HG03135 (cell line): ENCODE measurements around the gene PSMA2.

Source experiments
- ATAC-seq: cut with Tn5 transposase; IDR thresholded peaks from one replicate; pipeline ENCODE4 v1.9.1; 2021; ENCODE audit warnings: mild to moderate bottlenecking, moderate library complexity; ENCODE audit not compliant: unreplicated experiment

The PSMA2 gene

DNA sequence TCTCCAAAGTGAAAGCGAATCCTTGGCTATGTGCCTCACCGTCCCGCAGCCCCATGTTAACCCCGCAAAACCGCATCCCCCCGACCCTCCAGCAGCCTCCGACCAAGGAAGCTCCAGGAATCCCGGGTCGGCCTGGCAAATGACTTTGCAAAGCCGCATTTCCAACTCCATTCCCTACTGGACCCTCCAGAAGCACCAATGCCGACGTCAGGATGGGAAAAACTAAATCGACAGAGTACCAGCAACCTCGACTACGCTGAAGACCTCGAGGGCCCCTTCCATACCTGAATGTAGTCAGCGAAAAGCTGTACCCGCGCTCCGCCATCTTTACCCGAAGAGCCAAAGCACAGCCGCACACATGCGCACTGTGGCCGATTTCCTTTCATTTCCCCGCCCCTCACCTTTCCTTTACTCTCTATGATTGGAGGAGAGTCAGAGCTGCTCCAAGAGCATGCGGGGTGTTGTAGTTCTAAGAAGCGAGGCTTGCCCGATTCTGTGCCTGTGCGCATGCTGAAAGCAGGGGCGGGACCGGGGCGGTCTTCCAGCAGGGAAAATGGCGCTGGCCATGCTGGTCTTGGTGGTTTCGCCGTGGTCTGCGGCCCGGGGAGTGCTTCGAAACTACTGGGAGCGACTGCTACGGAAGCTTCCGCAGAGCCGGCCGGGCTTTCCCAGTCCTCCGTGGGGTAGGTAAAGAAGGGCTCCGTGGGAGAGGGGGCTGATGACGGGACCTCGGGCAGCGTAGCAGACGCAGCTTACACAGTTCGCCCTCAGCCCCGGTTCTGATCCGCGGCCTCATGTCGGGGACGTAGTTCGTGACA is at the start of gene PSMA2, which contains the start of gene MRPL32:
Gene PSMA2 (minus strand): TSS at position 341 of the 818 bp plus-strand sequence. CDS start 16 bp downstream, at position 325.
Gene MRPL32 (plus strand): TSS at position 543 of the 818 bp plus-strand sequence. CDS start 11 bp downstream, at position 554.
- peak; percentile 99 for ATAC-seq

- no peak for ATAC-seq
Measured at GRCh38 chr7:42981601-42982000, 49.6 kb upstream of the PSMA2 start.

- no peak for ATAC-seq
Measured at GRCh38 chr7:42980514-42980913, 48.5 kb upstream of the PSMA2 start.

DNA sequence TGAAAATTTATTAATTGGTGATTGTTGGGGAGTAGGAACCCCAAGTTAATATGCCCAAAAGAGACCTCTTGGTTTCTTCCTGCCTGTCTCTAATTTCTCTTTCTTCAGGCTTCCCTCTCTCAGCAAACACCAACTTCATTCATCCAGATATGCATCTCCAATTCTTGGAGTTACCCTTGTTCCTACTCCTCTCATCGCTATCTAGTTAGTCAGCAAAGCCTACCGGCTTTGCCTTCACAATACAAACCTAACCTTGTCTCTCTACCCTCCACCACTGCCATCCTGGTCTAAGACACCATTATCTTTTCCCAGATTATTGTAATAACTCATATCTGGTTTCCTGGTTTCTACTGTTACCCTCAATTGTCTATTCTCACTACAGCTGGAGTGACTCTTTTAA is 48.1 kb upstream of the PSMA2 start:
- ATAC-seq = no peak

DNA sequence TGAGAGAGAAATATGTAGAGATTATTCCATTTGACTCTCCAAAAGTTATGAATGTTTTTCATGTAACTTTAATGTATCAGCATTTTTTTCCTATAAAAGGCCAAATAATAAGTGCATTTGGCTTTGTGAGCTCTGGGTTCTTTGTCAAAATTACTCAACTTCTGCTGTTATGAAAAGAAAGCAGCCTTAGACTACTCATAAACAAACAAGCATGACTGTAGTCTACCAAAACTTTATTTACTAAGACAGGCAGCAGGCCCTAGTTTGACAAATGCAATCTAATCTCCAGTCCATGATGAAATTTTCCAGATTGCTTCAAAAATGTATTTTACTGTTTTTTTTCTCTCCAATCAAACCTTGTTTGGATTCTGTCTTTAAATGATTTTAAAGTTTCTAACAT is 46.5 kb upstream of the PSMA2 start:
- no peak for ATAC-seq

GRCh38 chr7:42976371-42976770 is 44.4 kb upstream of the PSMA2 start:
- no peak for ATAC-seq

- ATAC-seq = no peak
Measured at GRCh38 chr7:42972699-42973500, 40.9 kb upstream of the PSMA2 start.

- no peak for ATAC-seq
Measured at GRCh38 chr7:42967391-42967790, 35.4 kb upstream of the PSMA2 start.

GRCh38 chr7:42964849-42965805 is 33.2 kb upstream of the PSMA2 start:
- no peak for ATAC-seq

GRCh38 chr7:42964293-42964692 is 32.3 kb upstream of the PSMA2 start:
- ATAC-seq = no peak

DNA sequence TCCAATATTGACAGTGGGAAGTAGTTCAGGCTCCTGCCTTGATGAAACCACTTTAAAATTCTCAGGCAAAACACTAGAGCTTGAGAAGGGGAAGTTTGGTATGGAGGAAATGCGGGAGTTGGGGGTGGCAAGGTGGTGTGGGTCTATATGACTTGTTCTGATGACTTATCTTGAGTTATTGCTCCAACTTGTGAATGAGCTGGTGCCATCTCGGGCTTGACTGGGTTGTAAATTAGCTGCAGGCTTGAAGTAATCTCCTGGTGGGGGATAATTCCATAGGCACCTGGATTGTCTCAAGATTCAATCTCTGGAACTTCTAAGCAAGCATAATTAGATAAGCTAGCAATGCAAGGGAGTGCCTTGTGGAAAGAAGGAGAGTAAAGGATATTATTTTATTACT is 29.2 kb upstream of the PSMA2 start:
- no peak for ATAC-seq

GRCh38 chr7:42960762-42961161 is 28.8 kb upstream of the PSMA2 start:
- no peak for ATAC-seq

- no peak for ATAC-seq
Measured at GRCh38 chr7:42959549-42959948, 27.6 kb upstream of the PSMA2 start.

- no peak for ATAC-seq
Measured at GRCh38 chr7:42956062-42956461, 24.1 kb upstream of the PSMA2 start.

DNA sequence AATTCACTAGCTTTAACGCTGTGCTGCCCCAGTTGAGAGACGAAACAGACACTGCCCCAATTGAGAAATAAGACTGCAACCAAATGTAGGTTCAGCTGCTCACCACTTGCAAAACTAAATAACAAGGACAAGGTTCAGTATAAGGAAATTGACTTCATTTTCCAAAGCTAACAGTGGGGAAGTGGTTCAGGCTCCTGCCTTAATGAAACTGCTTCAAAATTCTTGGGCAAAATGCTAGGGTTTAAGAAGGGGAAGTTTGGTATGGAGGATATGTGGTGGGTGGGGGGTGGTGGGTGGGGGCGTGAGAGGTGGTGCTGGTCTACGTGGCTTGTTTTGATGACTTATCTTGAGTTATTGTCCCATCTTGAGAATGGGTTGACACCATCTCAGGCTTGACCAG is 22.0 kb upstream of the PSMA2 start:
- ATAC-seq = no peak

DNA sequence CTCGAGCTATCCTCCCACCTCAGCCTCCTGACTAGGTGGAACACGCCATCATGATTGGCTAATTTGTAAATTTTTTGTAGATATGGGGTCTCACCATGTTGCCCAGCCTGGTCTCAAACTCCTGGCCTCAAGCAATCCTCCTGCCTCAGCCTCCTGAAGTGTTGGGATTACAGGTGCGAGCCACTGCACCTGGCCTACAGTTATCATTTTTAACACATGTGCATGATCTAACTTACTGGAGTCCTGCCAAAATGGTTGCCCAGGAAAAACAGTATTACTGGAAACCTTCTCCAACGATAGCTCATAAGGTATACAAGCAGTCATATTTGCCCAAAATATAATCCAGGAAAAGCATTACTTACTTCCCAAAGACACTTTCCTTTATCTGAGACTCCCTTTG is 20.4 kb upstream of the PSMA2 start:
- no peak for ATAC-seq

- no peak for ATAC-seq
Measured at GRCh38 chr7:42950417-42950816, 18.4 kb upstream of the PSMA2 start.

DNA sequence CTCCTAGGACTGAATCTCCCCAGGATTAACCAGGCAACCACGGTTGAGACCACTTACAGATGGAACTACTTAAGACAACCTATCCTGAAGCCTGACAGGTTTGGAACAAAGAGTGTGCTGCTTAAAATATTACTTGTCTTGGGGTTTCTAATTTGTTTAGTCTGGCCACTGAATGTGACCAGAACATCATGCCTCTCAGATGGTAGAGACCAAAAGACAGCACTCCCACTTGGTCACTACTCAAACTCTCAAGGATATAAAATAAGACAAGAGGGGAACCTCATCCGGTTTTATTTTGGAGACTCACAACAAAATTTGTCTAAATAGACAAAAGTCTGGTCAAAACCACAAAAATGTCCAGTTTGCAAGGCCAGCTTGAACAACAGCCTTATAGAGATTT is 15.5 kb upstream of the PSMA2 start:
- ATAC-seq = no peak

DNA sequence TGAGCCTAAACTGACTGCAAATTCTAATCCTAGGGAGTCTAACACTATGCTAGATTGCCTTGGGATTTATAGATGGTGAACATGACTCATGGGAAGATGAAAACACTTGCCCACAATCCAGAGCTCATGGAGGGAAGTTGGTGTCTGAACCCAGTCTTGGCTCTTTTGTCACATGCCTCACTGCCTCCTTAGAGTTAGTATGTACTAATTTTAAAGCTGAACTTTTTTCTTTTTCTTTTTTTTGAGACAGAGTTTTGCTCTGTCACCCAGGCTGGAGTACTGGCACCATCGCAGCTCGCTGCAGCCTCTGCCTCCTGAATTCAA is 14.6 kb upstream of the PSMA2 start:
- no peak for ATAC-seq

GRCh38 chr7:42945821-42946626 is 14.1 kb upstream of the PSMA2 start:
- peak; percentile 55 for ATAC-seq
